ENCODE measurements around the gene HFE.
A peak's percentile ranks its signal among the peaks of the same experiment; 100 is the strongest.
"Not testable (repeated sequence)": the region's sequence is repeated elsewhere in the genome, so short reads cannot be mapped to it uniquely, and the experiment has no call there.

HFE gene

GRCh38 chr6:26116267-26116666 is 29.0 kb downstream of the HFE start:
- no peak for DNase-seq

GRCh38 chr6:26118999-26119398 is 31.8 kb downstream of the HFE start:
- no peak for DNase-seq

GRCh38 chr6:26120115-26120514 is 32.9 kb downstream of the HFE start:
- DNase-seq, result not testable (repeated sequence)

GRCh38 chr6:26120807-26121140 is 33.5 kb downstream of the HFE start:
- no peak for DNase-seq

- no peak for DNase-seq
Observed at GRCh38 chr6:26121141-26122004, 34.1 kb downstream of the HFE start.

- DNase-seq, result no peak
Observed at GRCh38 chr6:26122005-26122388, 34.8 kb downstream of the HFE start.

- DNase-seq, result no peak
Observed at GRCh38 chr6:26122402-26122792, 35.2 kb downstream of the HFE start.

GRCh38 chr6:26122793-26123674 is 35.8 kb downstream of the HFE start:
- peak; percentile 91 for DNase-seq

GRCh38 chr6:26123675-26123946 is 36.4 kb downstream of the HFE start:
- no peak for DNase-seq

- DNase-seq, result peak; percentile 74
Observed at GRCh38 chr6:26123947-26124780, 36.9 kb downstream of the HFE start.

GRCh38 chr6:26124781-26125685 is 37.8 kb downstream of the HFE start:
- peak; percentile 14 for DNase-seq

- no peak for DNase-seq
Observed at GRCh38 chr6:26126394-26127235, 39.4 kb downstream of the HFE start.

- DNase-seq, result no peak
Observed at GRCh38 chr6:26128013-26128771, 41.0 kb downstream of the HFE start.

GRCh38 chr6:26129656-26130055 is 42.4 kb downstream of the HFE start:
- DNase-seq, result no peak

GRCh38 chr6:26130581-26131249 is 43.5 kb downstream of the HFE start:
- DNase-seq, result no peak

GRCh38 chr6:26131618-26132017 is 44.4 kb downstream of the HFE start:
- no peak for DNase-seq

GRCh38 chr6:26133730-26134129 is 46.5 kb downstream of the HFE start:
- DNase-seq, result no peak

GRCh38 chr6:26136321-26136720 is 49.1 kb downstream of the HFE start:
- no peak for DNase-seq

- DNase-seq, result no peak
Observed at GRCh38 chr6:26140254-26140966, 53.2 kb downstream of the HFE start.
